Stimulated activated CD8-positive, alpha-beta memory T cell treated with anti-CD3 and anti-CD28 coated beads, Interleukin-7, amount 100 ng/mL, for 48 hours (primary cell): ENCODE measurements around the gene SLC16A10.

Experiments used
- DNase-seq, 2 donors: peaks; one replicate each; pipeline ENCODE4 v3.0.0-alpha.2; 2020; ENCODE audit warnings: low read depth in 1 of 2; ENCODE audit errors: extremely low read depth in 1 of 2

The SLC16A10 gene

DNA sequence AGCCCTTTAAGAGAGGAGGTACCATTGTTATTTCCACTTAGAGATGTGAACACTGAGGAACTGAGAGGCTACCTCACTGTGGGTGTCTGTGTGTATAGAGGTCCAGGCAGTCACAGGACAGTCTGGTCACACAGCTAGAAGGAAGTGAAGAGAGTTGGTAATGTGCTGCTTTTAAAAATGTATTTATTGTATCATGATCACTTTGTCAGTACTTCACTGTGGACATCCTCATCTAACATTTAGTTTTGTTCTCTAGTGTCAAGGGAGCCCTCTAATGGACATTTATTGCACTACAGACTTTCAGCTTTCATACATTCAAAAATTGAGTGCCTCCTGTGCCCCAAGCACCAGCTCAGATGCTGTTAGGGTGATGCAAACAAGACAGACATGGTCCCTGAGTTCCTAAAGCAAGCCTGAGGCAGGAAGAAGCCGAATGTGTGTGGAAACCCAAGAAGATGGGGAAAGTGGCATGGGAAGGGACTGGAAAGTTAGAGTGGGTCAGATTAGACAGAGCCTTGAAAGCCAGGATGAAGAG is 123.0 kb downstream of the SLC16A10 start:
- DNase-seq = no peak

- no peak for DNase-seq
These were observed 124.2 kb downstream of the SLC16A10 start for GRCh38 chr6:111211411-111212030.

- no peak for DNase-seq
These were observed 125.3 kb downstream of the SLC16A10 start for GRCh38 chr6:111212625-111213024.

DNA sequence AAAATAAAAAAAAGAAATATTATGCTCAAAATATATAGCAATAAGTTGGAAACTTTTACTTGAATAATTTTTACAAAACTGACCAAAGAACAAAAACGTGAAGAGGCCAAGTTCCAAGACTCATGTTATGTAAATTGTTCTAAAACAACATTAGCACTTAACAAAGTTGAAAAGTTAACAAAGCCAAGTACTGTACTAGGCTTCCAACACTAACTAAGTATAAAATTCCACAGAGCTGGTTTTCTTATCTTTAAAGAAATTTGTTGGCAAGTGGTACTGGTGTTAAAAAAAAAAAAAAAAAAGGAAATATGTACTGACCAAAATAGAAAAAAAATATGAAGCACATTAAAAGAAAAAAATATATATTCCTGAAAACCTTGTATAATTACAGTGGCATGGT is 127.8 kb downstream of the SLC16A10 start:
- DNase-seq = no peak

- no peak for DNase-seq
These were observed 132.5 kb downstream of the SLC16A10 start for GRCh38 chr6:111219785-111220184.

DNA sequence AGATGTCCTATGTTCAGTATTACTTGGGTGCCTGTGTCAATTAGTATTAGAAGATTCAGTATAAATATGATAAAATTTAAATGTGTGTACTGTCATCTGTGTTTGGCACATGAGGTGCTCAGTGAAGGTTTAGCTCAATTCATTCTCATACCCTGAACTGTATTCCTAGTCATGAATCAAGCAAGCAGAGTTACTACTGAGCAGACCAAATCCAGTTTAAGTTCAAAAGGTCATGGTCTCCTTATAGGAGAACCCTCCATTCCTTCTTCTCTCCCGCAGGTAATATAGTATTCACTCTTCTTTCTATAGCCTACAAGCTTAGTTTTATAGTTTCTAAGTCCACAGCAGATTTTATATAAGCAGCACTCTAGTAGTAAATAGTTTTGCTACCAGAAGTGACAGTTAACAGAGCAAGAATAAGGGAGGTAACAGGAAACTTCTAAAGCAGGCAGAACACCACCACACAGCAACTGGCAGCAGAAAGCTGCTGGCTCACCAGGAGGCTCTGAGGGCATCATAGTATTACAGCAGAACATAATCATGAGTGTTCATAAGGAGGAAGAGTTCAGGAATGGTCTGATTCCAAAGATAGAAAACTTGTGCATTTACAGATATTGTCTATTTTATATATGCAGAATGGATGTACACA is 133.2 kb downstream of the SLC16A10 start:
- DNase-seq = no peak

DNA sequence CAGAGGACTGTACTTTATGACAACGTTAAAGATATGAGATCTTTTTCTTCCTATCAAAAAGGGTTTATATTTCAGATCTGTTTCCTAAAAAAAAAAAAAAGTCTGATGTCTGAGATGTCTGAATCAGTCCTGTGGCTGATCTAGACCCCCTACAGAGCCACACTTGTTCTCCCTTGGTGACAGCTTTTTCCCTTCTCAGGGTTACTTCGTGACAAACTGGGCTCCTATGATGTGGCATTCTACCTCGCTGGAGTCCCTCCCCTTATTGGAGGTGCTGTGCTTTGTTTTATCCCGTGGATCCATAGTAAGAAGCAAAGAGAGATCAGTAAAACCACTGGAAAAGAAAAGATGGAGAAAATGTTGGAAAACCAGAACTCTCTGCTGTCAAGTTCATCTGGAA is 134.5 kb downstream of the SLC16A10 start:
- DNase-seq = no peak

GRCh38 chr6:111222341-111222740 is 135.0 kb downstream of the SLC16A10 start:
- no peak for DNase-seq

- no peak for DNase-seq
These were observed 140.8 kb downstream of the SLC16A10 start for GRCh38 chr6:111228094-111228493.

DNA sequence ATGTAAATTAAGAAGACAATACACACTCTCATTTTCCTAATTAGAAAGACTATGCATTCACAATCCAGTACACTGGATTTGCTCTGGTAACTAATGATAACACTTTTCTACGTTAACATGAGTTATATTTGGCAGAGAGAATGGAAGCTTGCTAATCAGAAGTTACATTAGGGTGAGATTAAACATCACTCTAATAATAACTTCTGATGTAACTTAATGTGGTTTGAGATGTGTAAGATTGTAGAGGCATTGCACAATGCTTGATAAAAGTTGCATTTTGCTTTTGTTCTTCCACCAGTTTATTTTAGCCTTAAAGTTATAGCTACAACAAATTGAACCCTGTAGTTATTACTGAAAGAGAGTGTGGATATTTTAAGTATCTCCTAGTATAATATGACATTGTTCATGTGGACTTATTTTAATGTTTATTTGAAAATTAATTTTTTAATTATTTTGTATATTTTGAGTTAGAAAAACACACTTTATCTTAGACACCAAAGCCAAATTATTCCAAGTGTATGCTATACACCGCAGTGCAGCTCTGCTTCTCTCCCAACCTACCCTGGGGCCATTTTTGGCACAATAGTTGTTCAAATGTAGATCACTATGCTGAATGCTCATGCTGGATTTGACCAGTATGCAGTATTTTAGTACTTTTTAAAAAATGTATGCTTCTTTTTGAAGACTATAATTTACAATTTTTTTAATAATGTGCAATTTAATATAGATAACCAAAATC is 143.2 kb downstream of the SLC16A10 start:
- DNase-seq = no peak

DNA sequence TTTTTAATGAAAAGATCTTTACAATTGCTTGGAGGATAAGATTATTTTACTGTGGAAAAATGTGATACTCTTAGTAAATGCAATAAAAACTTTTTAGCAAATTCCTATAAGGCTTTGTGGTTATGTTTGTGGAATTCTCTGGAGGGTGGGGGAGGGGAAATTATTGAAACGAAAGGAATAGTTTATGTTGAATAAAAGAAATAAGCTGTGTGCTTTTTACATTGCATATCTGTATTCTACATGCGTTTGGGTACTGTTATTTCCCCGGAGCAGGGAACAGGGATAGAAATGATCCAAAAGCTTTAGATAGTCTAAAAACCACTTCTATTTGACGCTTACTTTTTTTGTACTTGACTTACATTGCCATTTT is 143.8 kb downstream of the SLC16A10 start:
- DNase-seq = no peak

DNA sequence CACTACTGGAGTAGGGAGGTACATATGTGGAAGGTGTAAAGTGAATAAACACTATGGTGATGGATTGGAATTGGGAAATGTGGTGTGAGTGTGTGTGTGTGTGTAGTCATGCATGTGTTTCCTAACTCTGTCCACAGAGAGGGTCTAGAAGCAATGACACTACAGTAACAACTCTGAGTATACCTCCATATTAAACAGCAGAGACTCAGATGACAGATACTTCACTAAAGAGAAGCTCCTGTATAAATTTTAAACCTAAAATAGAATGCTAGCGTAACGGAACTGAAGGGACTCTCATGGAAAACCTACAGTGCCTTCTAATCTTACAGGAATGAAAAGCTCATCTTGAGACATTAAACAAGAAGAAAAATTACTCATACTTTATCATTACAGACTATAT is 150.5 kb downstream of the SLC16A10 start:
- DNase-seq = no peak

DNA sequence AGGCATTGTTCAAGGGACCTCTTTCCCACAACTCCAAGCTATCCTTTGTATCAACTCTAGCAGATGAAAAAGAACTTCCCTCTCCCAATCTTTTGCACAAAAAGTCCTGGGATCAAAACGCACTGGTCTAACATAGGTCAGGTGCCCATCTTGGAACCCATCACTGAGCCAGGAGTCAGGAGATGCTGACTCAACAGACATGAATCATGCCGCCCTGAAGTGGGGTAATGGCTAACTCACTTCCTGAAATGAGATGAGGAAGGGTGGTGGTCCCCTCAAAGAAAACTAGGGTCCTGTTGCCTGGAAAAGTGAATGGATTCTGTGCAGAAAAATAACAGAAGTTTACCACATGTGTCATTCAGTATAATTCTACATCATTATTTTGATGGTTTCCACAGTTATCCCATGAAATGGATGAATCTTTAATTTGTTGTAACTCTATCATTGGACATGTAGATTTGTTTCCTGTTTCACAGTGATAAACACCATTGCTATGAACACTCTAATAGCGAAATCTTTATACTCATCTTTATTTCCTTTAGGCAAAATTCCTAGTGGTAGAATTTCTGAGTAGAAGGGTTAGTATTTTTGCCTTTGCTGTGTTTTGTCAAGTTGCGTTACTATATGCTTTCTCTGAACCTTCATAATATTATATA is 151.3 kb downstream of the SLC16A10 start:
- DNase-seq = no peak

- DNase-seq = no peak
These were observed 152.2 kb downstream of the SLC16A10 start for GRCh38 chr6:111239461-111239860.

GRCh38 chr6:111242452-111242851 is 155.1 kb downstream of the SLC16A10 start:
- DNase-seq = no peak

DNA sequence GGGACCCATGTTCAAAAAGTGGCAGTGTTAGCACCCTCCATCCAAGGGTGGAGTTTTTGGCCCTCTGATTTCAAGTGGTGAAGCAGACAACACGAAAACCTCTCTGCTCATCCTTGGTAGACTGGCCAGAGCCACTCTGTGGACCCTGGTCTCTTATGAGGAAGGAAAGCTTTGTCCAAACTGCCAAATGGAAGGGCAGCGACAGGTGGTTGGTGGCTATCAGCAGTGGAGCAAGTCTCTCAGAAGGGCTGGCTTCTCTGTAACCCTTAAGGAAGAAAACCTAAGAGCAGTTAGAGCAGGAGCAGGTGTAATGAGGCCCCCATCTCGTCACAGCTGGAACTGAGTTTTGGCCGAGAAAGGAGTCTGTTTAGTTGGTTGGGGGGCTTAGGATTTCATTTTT is 155.8 kb downstream of the SLC16A10 start:
- DNase-seq = no peak

DNA sequence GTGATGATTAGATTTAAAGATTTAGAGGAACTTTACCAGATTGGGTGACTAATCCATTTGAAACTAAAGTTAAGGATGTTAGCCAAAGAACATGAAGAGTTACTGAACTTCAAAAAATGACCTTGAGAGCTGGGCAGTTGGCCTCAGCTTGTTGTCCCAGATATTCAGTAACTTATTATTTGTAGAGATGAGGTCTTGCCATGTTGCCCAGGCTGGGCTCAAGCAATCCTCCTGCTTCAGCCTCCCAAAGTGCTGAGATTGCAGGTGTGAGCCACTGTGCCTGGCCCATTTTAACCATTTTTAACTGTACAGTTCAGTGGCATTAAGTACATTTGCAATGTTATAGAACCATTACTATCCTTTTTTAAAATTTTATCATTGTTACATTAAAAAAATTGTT is 161.5 kb downstream of the SLC16A10 start:
- no peak for DNase-seq

GRCh38 chr6:111250791-111251354 is 163.6 kb downstream of the SLC16A10 start:
- no peak for DNase-seq

- DNase-seq = no peak
These were observed 165.4 kb downstream of the SLC16A10 start for GRCh38 chr6:111252726-111253125.

DNA sequence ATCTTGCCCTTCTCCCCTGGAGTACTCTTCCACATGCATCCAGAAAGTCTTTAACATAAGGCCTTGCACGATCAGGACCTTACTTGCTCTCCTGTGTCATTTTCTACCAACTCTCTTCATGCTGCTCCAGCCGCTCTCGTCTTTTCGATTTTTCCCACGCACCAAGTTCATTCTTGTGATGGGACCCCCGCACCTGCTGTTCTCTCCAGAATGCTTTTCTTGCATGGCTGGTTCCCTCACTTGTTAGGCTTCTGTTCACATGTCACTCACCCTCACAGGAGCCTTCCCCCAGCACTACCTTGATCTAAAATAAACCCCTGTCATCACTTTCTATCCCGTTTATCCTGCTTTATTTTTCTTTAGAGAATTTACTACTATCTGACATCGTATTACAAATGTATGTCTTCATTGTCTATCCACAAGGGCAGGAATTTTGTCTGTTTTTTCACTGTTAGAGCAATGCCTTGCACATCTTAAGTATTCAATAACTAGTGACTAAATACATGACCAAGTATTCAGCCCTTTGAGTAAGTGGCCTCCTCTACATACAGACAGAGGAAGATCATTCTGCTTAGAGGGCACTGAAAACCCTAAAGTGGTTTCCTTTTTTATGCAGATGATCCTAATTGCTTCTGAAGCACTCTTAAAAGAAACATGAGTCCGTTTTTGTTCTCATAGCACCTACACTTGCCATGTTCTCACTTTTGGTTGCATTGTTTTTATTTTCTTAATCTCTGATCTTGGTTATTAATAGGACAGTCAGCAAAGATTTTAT is 166.9 kb downstream of the SLC16A10 start:
- DNase-seq = no peak
